Measurements from ENCODE around the gene NCCRP1. TPM values are rescaled to one million over a fixed set of nuclear protein-coding genes. Genes with fewer than 3 reads are reported as not detected.

Gene NCCRP1
- total RNA-seq, 2 donors from 2014 or later: not detected

- Histone ChIP-seq H3K27ac (no peak overlapping the region), H3K4me1 (peaks cover 4% of the 10 kb centered on the region), H3K9me3 (no peaks in the 10 kb centered on the region), H3K9ac (ENCODE audit: low read depth in 2 of 2, low read length in 2 of 2) (no peak overlapping the region), H3K27me3 (peaks cover 29% of the 10 kb centered on the region), H3K4me3 (no peak overlapping the region), H3K36me3 (no peaks in the 10 kb centered on the region)
- intact Hi-C loops (cut with DNase I): no loop called here
- TF ChIP-seq CTCF (IDR thresholded peaks at IDR 0.05): no peak
- DNase-seq: no peak
These were observed 3.0 kb upstream of the NCCRP1 start for GRCh38 chr19:39193803-39194202.

- no peaks in the 10 kb centered on the region for H3K9me3 ChIP-seq
- no peak for TF ChIP-seq CTCF (IDR thresholded peaks at IDR 0.05)
- peaks cover 33% of the 10 kb centered on the region for H3K27me3 ChIP-seq
- H3K27ac ChIP-seq: no peak overlapping the region
- intact Hi-C loops (cut with DNase I): no loop called here
- H3K4me1 ChIP-seq: peaks cover 4% of the 10 kb centered on the region
- no peak overlapping the region for H3K4me3 ChIP-seq
- H3K36me3 ChIP-seq: no peaks in the 10 kb centered on the region
- no peak overlapping the region for H3K9ac ChIP-seq (ENCODE audit: low read depth in 2 of 2, low read length in 2 of 2)
- DNase-seq: no peak
These were observed 1.8 kb upstream of the NCCRP1 start for GRCh38 chr19:39194832-39195542.

- H3K27ac ChIP-seq: no peak overlapping the region
- H3K4me1 ChIP-seq: peaks cover 4% of the 10 kb centered on the region
- H3K27me3 ChIP-seq: peaks cover 37% of the 10 kb centered on the region
These were observed 1.0 kb upstream of the NCCRP1 start for GRCh38 chr19:39195755-39196154.

GRCh38 chr19:39196320-39196719 is 444 bp upstream of the NCCRP1 start:
- H3K27ac ChIP-seq: no peak overlapping the region
- no peaks in the 10 kb centered on the region for H3K36me3 ChIP-seq
- H3K27me3 ChIP-seq: peaks cover 35% of the 10 kb centered on the region
- no peak overlapping the region for H3K9ac ChIP-seq (ENCODE audit: low read depth in 2 of 2, low read length in 2 of 2)
- intact Hi-C loops (cut with DNase I): no loop called here
- no peak for TF ChIP-seq CTCF (IDR thresholded peaks at IDR 0.05)
- peaks cover 4% of the 10 kb centered on the region for H3K4me1 ChIP-seq
- no peak for DNase-seq
- H3K4me3 ChIP-seq: no peak overlapping the region
- no peaks in the 10 kb centered on the region for H3K9me3 ChIP-seq

More at GRCh38 chr19:39195755-39196154, 1.0 kb upstream of the NCCRP1 start:
- H3K9me3 ChIP-seq: no peaks in the 10 kb centered on the region
- H3K36me3 ChIP-seq: no peaks in the 10 kb centered on the region
- H3K9ac ChIP-seq (ENCODE audit: low read depth in 2 of 2, low read length in 2 of 2): no peak overlapping the region
- intact Hi-C loops (cut with DNase I): no loop called here
- TF ChIP-seq CTCF (IDR thresholded peaks at IDR 0.05): no peak
- no peak for DNase-seq
- no peak overlapping the region for H3K4me3 ChIP-seq

GRCh38 chr19:39197808-39198207 is 1.0 kb downstream of the NCCRP1 start:
- no peak for TF ChIP-seq CTCF (IDR thresholded peaks at IDR 0.05)
- Histone ChIP-seq H3K4me1 (peaks cover 4% of the 10 kb centered on the region), H3K4me3 (no peak overlapping the region), H3K27ac (no peak overlapping the region), H3K9ac (ENCODE audit: low read depth in 2 of 2, low read length in 2 of 2) (no peak overlapping the region), H3K27me3 (peaks cover 43% of the 10 kb centered on the region), H3K9me3 (no peaks in the 10 kb centered on the region), H3K36me3 (no peaks in the 10 kb centered on the region)
- no peak for DNase-seq
- intact Hi-C loops (cut with DNase I): no loop called here

Measured in colonic mucosa (tissue), 4 donors.